T follicular helper cell (primary cell): ENCODE data around the gene CPLX1.

Experiments used
- DNase-seq: peaks from one replicate; pipeline ENCODE4 v3.0.0-alpha.2; 2020; ENCODE audit warnings: low read depth

The CPLX1 gene

DNA sequence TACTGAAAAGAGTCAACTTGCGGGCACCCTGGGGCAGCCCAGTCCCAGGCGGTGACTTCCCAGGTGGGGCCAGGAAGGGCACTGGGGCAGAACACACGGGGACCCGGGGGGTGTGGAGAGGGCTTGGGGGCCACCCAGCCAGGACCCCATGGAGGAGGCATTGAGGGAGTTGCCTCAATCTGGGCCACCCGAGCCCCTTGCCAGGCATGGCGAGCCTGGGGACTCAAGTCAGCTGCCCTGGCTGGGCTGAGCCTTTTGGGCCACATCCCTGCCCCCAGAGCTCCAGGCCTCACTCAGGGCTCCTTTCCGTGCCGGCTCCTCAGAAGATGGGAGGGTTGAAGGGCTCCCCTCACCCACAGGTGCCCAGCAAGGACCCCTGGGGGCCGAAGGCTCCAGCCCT is 6.6 kb upstream of the CPLX1 start:
- no peak for DNase-seq

- no peak for DNase-seq
These were observed 6.2 kb upstream of the CPLX1 start for GRCh38 chr4:832108-832507.

GRCh38 chr4:831483-831805 is 5.5 kb upstream of the CPLX1 start:
- no peak for DNase-seq

DNA sequence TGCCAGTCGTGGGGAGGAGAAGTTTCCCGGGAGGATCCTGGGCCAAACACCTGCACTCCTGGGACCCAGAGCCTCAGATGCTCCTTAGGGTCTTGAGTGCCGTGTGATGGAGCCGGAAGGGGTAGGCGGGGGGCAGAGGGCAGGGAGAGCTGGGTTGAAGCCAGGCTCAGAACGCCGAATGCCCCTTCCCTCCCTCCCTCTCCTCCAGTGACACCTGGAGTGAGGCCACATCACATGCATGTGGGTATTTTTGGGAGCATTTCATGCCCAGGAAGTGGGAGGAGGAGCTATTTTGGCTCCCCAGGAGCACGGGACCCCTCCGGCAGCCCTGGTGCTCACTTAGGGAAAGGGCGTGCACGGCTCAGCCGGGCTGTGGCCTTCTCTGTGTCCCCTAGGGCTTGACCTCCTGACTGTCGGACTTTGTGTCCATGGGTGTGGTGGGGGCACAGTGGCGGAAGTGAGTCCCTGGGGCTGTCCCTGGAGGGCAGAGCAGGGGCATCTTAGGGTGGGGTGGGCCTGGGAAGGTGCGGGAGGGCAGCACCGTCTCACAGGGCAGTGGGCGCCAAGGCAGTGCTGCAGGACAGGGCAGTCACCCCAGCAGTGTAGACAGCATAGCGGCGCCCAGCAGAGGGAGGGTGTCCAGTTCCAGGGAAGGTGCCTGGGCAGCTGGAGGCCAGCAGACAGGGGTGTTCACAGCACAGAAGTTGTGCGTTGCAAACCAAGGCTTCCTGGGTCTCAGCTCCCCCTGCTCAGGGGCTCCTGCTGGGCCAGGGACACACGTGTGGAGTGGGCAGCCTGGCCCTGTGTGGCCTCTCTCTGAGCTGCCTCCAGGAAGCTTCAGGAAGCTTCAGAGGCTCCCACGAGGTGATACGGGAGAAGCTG is 4.9 kb upstream of the CPLX1 start:
- DNase-seq: no peak

- no peak for DNase-seq
These were observed 4.1 kb upstream of the CPLX1 start for GRCh38 chr4:829761-830600.

DNA sequence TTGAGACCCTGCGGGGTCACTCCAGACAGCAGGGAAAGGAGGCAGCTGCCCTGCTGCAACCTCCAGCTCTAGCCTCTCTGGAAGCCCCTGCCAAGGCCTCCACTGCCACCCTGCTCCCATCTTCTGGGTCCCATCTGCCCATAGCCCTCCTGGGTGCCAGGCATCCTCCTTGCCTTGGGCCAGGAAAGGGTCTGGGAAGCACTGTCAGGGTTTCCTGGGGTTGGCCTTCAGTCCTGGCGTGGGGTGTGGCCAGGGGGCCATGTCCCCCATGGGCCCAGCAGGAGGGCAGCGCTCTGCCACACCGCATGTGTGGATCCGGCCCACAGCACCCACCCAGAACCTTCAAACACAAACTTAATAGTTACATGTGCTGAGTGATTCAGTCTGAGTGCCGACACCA is 3.4 kb upstream of the CPLX1 start:
- DNase-seq: no peak

DNA sequence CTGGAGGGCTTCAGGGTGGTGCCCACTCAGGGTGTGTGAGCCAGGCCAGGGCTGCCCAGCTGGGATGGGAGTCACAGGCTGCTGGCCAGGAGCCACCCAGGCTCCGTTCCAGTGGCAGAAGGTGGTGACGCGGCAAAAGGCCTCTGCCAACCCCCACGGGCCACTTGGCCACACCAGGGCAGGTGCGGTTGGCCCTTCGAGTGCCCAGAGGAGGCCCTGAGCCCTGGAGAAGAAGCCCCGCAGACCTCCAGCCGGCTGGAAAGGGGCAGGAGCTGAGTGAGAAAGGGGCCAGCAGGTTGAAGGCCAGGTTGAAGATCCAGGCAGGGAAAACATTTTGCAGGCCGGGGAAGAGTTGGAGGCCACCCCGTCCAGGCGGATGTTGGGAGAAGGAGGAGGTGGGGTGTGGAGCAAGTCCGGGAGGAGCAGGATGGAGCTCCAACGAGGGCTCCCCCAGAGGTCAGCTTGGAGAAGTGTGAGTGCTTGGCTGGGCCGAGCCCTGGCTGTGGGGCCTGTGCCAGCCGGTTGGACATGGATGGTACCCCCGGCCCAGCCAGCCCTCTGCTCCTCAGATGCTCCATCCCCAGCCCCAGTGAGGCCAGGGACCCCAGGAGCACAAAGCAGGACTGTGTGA is 2.8 kb upstream of the CPLX1 start:
- DNase-seq: no peak

DNA sequence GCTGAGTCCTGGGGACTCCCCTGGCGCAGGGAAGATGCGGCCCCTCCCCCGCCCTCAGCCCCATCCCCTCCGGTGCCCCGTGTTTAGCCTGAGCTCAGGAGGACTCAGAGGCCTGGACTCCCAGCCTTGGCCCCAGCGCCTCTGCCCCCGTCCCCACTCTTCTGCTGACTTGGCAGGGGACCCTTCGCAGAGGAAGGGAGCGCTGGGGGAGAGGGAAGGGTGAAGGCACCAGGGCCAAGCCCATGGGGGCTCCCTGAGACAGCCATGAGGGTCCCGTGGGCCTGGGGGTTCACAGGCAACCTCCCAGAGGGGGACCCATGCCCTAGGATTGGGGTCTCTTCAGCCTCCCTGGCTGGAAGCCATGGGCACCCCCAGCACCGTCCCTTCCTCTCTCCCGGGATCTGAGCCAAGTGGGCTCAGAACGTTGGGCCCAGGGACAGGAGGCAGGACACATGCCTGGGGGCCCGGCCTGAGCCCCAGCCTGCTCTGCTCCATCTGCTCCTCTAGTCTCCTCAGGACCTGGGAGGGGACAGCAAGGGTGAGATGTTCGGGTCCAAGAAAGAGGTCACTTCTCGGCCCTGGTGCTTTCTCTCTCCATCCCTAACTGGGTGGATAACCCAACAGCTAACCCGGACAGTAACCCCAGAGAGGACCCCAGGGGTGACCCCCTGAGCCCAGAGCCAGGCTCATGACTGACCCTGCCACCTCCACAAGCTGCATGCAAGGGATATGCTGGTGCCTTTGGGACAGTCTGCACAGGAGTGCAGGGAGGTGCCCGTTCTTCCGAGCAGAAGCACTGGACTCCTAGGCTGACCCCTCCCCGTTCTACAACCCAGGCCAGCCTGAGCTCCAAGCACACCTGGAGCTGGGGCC is 1.5 kb upstream of the CPLX1 start:
- no peak for DNase-seq

- DNase-seq: no peak
These were observed 729 bp upstream of the CPLX1 start for GRCh38 chr4:826508-827208.

DNA sequence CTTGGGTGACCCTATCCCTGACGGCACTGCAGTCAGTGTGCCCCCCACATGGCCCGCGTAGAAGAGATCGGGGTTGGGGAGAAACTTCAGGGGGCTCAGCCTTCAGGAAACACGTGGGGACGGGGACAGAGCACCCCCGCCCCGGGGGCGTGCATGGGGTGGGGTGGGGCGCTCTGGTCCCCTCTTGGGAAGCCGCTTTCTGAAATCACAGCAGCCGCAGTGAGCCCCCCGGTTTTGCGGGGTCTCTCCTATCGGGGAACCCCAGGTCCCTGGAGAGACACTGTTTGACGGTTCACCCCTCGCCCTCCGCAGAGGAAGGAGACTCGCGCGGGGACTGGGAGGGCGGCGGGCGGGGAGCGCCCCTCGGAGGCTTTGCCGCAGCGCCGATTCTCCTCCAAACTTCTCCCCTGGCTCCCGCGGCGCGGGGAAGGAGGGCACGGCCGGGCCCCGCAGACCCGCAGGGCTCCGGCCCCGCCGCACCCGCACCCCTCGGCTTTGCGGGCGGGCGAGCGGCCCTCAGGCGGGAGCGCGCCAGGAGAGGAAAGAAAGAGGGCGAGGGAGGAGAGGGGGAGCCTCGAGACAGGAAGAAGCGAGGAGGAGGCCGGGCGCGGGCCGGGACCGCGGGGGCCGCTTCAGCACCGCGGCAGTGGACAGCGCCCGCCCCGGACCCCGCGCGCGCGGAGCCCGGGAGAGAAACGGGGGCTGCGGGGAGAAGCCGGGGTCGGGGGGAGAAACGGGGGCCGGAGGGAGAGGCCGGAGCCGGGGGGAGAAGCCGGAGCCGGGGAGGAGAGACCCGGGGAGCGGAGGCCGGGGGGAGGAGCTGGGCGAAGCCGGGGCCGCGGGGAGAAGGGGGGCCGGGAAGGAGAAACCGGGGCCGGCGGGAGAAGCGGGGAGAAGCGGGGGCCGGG is 612 bp downstream of the CPLX1 start:
- DNase-seq: no peak

- DNase-seq: no peak
These were observed 1.4 kb downstream of the CPLX1 start for GRCh38 chr4:824461-825062.

DNA sequence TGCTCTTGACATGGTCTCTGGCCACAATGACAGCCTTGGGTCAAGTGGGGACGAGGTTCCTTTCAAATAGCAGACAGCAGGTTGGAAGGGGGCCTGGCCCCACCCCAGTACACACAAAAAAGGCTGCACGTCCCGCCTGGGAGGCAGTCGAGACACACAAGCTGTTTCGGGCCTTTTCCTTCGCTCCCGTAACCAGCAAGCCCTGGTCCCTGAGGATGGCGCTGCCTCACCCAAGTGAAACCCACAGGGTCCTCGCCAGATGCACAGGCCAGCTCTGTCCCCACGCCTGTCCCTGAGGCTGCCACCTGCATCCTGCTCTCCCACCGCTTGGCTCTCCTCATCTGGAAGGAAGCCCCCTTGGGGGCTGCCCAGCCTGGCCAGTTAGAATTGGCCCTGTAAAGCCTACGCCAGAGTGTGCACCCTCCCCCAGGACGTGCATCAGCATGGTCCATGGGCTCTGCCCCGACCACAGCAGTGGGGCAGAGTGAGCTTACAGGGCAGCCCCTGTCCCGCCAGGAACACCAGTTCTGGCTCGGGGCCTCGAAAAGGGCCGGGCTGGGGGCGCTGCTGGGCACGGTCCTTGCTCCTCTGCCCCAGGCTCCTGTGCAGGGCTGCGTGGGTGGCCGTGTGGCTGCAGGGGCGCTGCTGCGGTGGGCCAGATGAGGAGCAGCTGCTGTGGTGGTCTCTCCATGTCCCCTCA is 2.0 kb downstream of the CPLX1 start:
- no peak for DNase-seq

DNA sequence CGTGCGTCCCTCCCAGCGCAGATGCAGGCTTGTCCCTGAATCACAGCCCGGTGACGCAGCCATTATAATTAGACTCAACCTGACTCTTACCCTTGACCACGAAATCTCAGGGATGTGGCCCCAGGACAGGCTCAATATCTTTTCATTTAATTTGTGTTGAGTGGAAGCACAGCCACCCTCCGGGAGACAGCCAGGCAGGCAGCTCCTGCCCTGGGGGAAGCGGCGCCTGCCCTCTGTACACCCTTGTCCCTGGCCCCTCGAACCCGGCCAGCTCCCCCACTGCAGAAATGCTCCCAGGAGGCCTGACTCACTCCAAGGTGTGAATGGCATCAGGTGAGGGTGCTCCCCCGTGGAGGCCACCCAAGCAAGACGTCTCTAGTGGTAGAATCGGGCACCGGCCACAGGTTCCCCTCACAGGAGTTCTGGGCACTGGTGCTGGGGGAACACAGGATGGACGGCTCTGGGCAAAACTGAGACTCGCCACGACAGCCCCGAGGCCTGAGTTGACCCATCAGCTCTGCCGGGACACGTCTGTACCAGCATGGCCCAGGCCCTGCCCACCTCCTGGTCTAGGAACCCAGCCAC is 2.7 kb downstream of the CPLX1 start:
- no peak for DNase-seq

GRCh38 chr4:822361-823175 is 3.4 kb downstream of the CPLX1 start:
- no peak for DNase-seq

GRCh38 chr4:821631-822030 is 4.3 kb downstream of the CPLX1 start:
- DNase-seq: no peak

- DNase-seq: no peak
These were observed 4.7 kb downstream of the CPLX1 start for GRCh38 chr4:821181-821591.

- no peak for DNase-seq
These were observed 5.4 kb downstream of the CPLX1 start for GRCh38 chr4:820230-821172.
